Cerebellar nuclear complex (tissue), 1 donor: ENCODE data around the gene RWDD2A.
A peak's percentile ranks its signal among the peaks of the same experiment; 100 is the strongest.

Experiments
- DNase-seq, 2 experiments: peaks; one replicate each; lab custom pipeline; 2025; lab: John Stamatoyannopoulos, UW

RWDD2A gene

GRCh38 chr6:83199173-83199862, 6.2 kb downstream of the RWDD2A start:
- no peak for DNase-seq

GRCh38 chr6:83199863-83200225, 6.7 kb downstream of the RWDD2A start:
- no peak for DNase-seq

GRCh38 chr6:83202031-83202430, 8.9 kb downstream of the RWDD2A start:
- no peak for DNase-seq

GRCh38 chr6:83215131-83216047, 22.2 kb downstream of the RWDD2A start:
- DNase-seq = peak in 1 of 2 experiments; percentile 15

- no peak for DNase-seq
Observed at GRCh38 chr6:83216806-83217205, 23.6 kb downstream of the RWDD2A start.

- DNase-seq = no peak
Observed at GRCh38 chr6:83218646-83219045, 25.5 kb downstream of the RWDD2A start.

- no peak for DNase-seq
Observed at GRCh38 chr6:83220121-83220520, 27.0 kb downstream of the RWDD2A start.

- no peak for DNase-seq
Observed at GRCh38 chr6:83221276-83221675, 28.1 kb downstream of the RWDD2A start.

- DNase-seq = peak in 1 of 2 experiments; percentile 11
Observed at GRCh38 chr6:83221889-83222479, 28.8 kb downstream of the RWDD2A start.

- DNase-seq = no peak
Observed at GRCh38 chr6:83226517-83226916, 33.4 kb downstream of the RWDD2A start.

GRCh38 chr6:83231146-83231545, 38.0 kb downstream of the RWDD2A start:
- no peak for DNase-seq

GRCh38 chr6:83247471-83247870, 54.3 kb downstream of the RWDD2A start:
- DNase-seq = no peak
